Neuronal stem cell (in vitro differentiated cells): Measurements from ENCODE around the gene ZNHIT1.

Source experiments
- DNase-seq: peaks from one replicate; pipeline ENCODE4 v3.0.0-alpha.2; 2013; ENCODE audit warnings: low spot score
- H2AFZ ChIP-seq: one replicate; pipeline ENCODE4 v1.6.1; 2013; ENCODE audit warnings: mild to moderate bottlenecking, low read length, inconsistent platforms
- H2AK5ac ChIP-seq: 2 replicates; pipeline ENCODE4 v1.6.1; 2013; ENCODE audit warnings: low read depth, mild to moderate bottlenecking, inconsistent platforms, low read length, moderate library complexity, mixed read lengths
- H2BK120ac ChIP-seq: 2 replicates; pipeline ENCODE4 v1.6.1; 2013; ENCODE audit warnings: low read depth, mild to moderate bottlenecking, inconsistent platforms, low read length, moderate library complexity, mixed read lengths
- H2BK12ac ChIP-seq: one replicate; pipeline ENCODE4 v1.6.1; 2013; ENCODE audit warnings: low read length, inconsistent platforms
- H2BK15ac ChIP-seq: 2 replicates; pipeline ENCODE4 v1.6.1; 2013; ENCODE audit warnings: mild to moderate bottlenecking, low read length, inconsistent platforms, mixed read lengths
- H2BK5ac ChIP-seq: one replicate; pipeline ENCODE4 v1.6.1; 2013; ENCODE audit warnings: inconsistent platforms, mild to moderate bottlenecking, low read length, moderate library complexity
- H3K14ac ChIP-seq: one replicate; pipeline ENCODE4 v1.6.1; 2013; ENCODE audit warnings: low read length, inconsistent platforms
- H3K18ac ChIP-seq: 2 replicates; pipeline ENCODE4 v1.6.1; 2013; ENCODE audit warnings: low read length, inconsistent platforms
- H3K23ac ChIP-seq: 2 replicates; pipeline ENCODE4 v1.6.1; 2013; ENCODE audit warnings: low read depth, mild to moderate bottlenecking, mixed read lengths, low read length, inconsistent platforms; ENCODE audit not compliant: poor library complexity
- H3K27ac ChIP-seq: replicated peaks from 3 replicates; pipeline ENCODE4 v1.5.1; 2013; ENCODE audit warnings: low read length, inconsistent platforms
- H3K27me3 ChIP-seq, 3 experiments: 2 replicates each; pipeline ENCODE4 v1.6.1; 2013; ENCODE audit warnings: low read length in 3 of 3, mild to moderate bottlenecking in 2 of 3, inconsistent platforms in 1 of 3, low read depth in 1 of 3, mixed read lengths in 1 of 3, moderate library complexity in 1 of 3; ENCODE audit not compliant: control insufficient read depth in 3 of 3, insufficient read depth in 3 of 3
- H3K36me3 ChIP-seq, 2 donors: replicated peaks in 1 of 2; 2 replicates each; pipeline ENCODE4 v1.6.1; 2013; ENCODE audit warnings: low read length in 2 of 2; ENCODE audit not compliant: control insufficient read depth in 2 of 2, insufficient read depth in 2 of 2
- H3K4ac ChIP-seq: 2 replicates; pipeline ENCODE4 v1.6.1; 2013; ENCODE audit warnings: inconsistent platforms, mild to moderate bottlenecking, low read length, moderate library complexity
- H3K4me1 ChIP-seq, 2 donors: 1 replicate in 1 of 2; 2 replicates in 1 of 2; pipeline ENCODE4 v1.6.1; 2013; ENCODE audit warnings: low read length in 2 of 2, low read depth in 1 of 2; ENCODE audit not compliant: control insufficient read depth in 2 of 2, insufficient read depth in 1 of 2
- H3K4me2 ChIP-seq: one replicate; pipeline ENCODE4 v1.6.1; 2013; ENCODE audit warnings: mild to moderate bottlenecking, low read length, inconsistent platforms; ENCODE audit not compliant: insufficient read depth, poor library complexity, severe bottlenecking
- H3K4me3 ChIP-seq, 2 donors: 2 replicates each; pipeline ENCODE4 v1.5.1; 2013; ENCODE audit warnings: low read length in 2 of 2, mild to moderate bottlenecking in 2 of 2, inconsistent platforms in 1 of 2, moderate library complexity in 1 of 2
- H3K79me1 ChIP-seq: one replicate; pipeline ENCODE4 v1.6.1; 2013; ENCODE audit warnings: low read depth, mild to moderate bottlenecking, inconsistent platforms, low read length, moderate library complexity
- H3K9ac ChIP-seq: one replicate; pipeline ENCODE4 v1.6.1; 2013; ENCODE audit warnings: mild to moderate bottlenecking, low read depth, low read length, inconsistent platforms; ENCODE audit not compliant: poor library complexity
- H3K9me3 ChIP-seq, 2 donors: replicated peaks in 1 of 2; 2 replicates each; pipeline versions ENCODE3 to v1.6.1; 2013; ENCODE audit warnings: low read length in 2 of 2, mild to moderate bottlenecking in 2 of 2, inconsistent platforms in 1 of 2, low read depth in 1 of 2, mixed read lengths in 1 of 2, moderate library complexity in 1 of 2; ENCODE audit not compliant: control insufficient read depth in 2 of 2, insufficient read depth in 1 of 2
- H4K8ac ChIP-seq: one replicate; pipeline ENCODE4 v1.6.1; 2013; ENCODE audit warnings: low read depth, mild to moderate bottlenecking, inconsistent platforms, low read length, moderate library complexity
- H4K91ac ChIP-seq: one replicate; pipeline ENCODE4 v1.6.1; 2013; ENCODE audit warnings: low read length, low read depth, mild to moderate bottlenecking, inconsistent platforms; ENCODE audit not compliant: poor library complexity
- WGBS, 2 donors: extraction: QIAGEN DNeasy Blood & Tissue Kit; methylation state at CpG; one replicate each; pipeline ENCODE4 v1.1.7; 2013; ENCODE audit warnings: missing lambda C conversion rate in 2 of 2, mixed read lengths in 1 of 2; ENCODE audit not compliant: insufficient read length in 2 of 2, insufficient replicate concordance in 1 of 2; ENCODE audit errors: extremely low coverage in 2 of 2; 5-methylcytosine and 5-hydroxymethylcytosine counted together

Gene ZNHIT1

GRCh38 chr7:101205901-101206664, 11.9 kb upstream of the ZNHIT1 start:
- Histone ChIP-seq H2AFZ (no peak overlapping the region), H3K23ac (no peak overlapping the region)
- no CpG with 5 or more reads among the region's 32 CpGs for WGBS, 2 donors

DNA sequence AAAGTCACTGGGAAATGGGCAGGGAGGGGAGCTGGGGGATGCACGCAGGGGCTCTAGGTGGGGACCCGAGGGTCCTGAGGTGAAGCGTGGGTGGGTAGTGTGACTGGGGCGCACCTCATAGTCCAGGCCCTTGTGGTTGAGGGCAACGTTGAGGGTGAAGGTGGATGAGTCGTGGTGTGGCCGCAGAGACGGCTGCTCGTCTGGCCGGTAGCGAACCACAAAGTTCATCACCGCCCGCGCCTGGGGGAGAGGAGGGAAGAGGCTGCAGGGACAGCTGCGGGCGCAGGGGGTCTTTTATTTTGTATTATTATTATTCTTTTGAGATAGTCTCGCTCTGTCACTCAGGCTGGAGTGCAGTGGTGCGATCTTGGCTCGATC, 11.3 kb upstream of the ZNHIT1 start:
- H3K4me2 ChIP-seq: no peak overlapping the region
- H3K4me3 ChIP-seq: no peak overlapping the region
- no peak overlapping the region for H3K27ac ChIP-seq
- WGBS, 2 donors: no CpG with 5 or more reads among the region's 19 CpGs
- H4K91ac ChIP-seq: no peak overlapping the region
- H2BK12ac ChIP-seq: no peak overlapping the region
- H2BK15ac ChIP-seq: no peak overlapping the region
- H2AFZ ChIP-seq: no peak overlapping the region
- no peaks in the 10 kb centered on the region for H3K9me3 ChIP-seq
- no peak for DNase-seq
- peaks cover 14 to 29% of the 10 kb centered on the region in 2 donors for H3K36me3 ChIP-seq
- no peak overlapping the region for H3K18ac ChIP-seq
- no peaks in the 10 kb centered on the region for H3K79me1 ChIP-seq
- H3K9ac ChIP-seq: no peak overlapping the region
- H4K8ac ChIP-seq: no peak overlapping the region
- no peak overlapping the region for H3K23ac ChIP-seq
- peaks cover 2 to 3% of the 10 kb centered on the region in 2 donors for H3K4me1 ChIP-seq
- H3K14ac ChIP-seq: no peak overlapping the region
- peak overlapping the region; percentile 53 for H2BK5ac ChIP-seq
- no peak overlapping the region for H3K4ac ChIP-seq
- no peak overlapping the region for H2BK120ac ChIP-seq
- H3K27me3 ChIP-seq: peaks cover 8 to 22% (median 19%) of the 10 kb centered on the region in 3 experiments
- no peak overlapping the region for H2AK5ac ChIP-seq

More at GRCh38 chr7:101205901-101206664, 11.9 kb upstream of the ZNHIT1 start:
- H2BK12ac ChIP-seq: no peak overlapping the region
- no peak overlapping the region for H2AK5ac ChIP-seq
- peaks cover 9 to 27% (median 21%) of the 10 kb centered on the region in 3 experiments for H3K27me3 ChIP-seq
- peak overlapping the region; percentile 53 for H2BK5ac ChIP-seq
- no peak for DNase-seq
- H3K9ac ChIP-seq: no peak overlapping the region
- H2BK15ac ChIP-seq: no peak overlapping the region
- H3K9me3 ChIP-seq: no peaks in the 10 kb centered on the region
- H3K14ac ChIP-seq: no peak overlapping the region
- H2BK120ac ChIP-seq: no peak overlapping the region
- H3K36me3 ChIP-seq: peaks cover 13 to 23% of the 10 kb centered on the region in 2 donors
- H3K27ac ChIP-seq: no peak overlapping the region
- H3K18ac ChIP-seq: no peak overlapping the region
- H3K4me1 ChIP-seq: peaks cover 3 to 6% of the 10 kb centered on the region in 2 donors
- H4K91ac ChIP-seq: no peak overlapping the region
- no peak overlapping the region for H3K4ac ChIP-seq
- no peaks in the 10 kb centered on the region for H3K79me1 ChIP-seq
- H3K4me3 ChIP-seq: no peak overlapping the region
- H4K8ac ChIP-seq: no peak overlapping the region
- no peak overlapping the region for H3K4me2 ChIP-seq

DNA sequence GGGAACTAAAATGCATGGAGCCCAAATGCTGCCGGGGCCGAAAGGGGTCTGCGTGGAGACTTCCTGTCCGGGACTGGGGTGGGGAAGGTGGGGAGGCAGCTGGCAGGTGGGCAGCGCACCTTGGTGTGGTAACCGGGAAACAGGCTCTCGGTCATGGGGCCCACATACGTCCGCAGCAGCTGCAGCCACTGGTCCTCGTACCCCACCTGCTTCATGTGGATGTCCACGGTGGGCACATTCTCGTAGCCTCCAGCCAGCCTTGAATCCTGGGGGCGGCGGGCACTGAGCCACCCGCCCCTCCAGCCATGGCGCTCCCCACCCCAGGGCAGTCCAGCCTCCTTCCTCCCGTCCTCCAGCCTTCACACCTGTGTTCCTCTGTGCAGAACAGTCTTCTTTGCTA, 10.5 kb upstream of the ZNHIT1 start:
- Histone ChIP-seq H3K23ac (no peak overlapping the region), H2BK5ac (no peak overlapping the region), H2AFZ (no peak overlapping the region), H2BK120ac (no peak overlapping the region), H3K9ac (no peak overlapping the region), H3K27ac (no peak overlapping the region), H2BK15ac (no peak overlapping the region), H3K14ac (no peak overlapping the region), H2BK12ac (no peak overlapping the region), H3K36me3 (peaks cover 19 to 37% of the 10 kb centered on the region in 2 donors), H2AK5ac (no peak overlapping the region), H3K4me2 (no peak overlapping the region), H3K4ac (no peak overlapping the region), H3K4me3 (no peak overlapping the region), H3K79me1 (no peaks in the 10 kb centered on the region), H3K27me3 (peaks cover 0 to 14% (median 10%) of the 10 kb centered on the region in 3 experiments), H4K91ac (no peak overlapping the region), H3K18ac (no peak overlapping the region), H3K4me1 (no peaks in the 10 kb centered on the region), H3K9me3 (no peaks in the 10 kb centered on the region), H4K8ac (no peak overlapping the region)
- no CpG with 5 or more reads among the region's 17 CpGs for WGBS, 2 donors
- no peak for DNase-seq

DNA sequence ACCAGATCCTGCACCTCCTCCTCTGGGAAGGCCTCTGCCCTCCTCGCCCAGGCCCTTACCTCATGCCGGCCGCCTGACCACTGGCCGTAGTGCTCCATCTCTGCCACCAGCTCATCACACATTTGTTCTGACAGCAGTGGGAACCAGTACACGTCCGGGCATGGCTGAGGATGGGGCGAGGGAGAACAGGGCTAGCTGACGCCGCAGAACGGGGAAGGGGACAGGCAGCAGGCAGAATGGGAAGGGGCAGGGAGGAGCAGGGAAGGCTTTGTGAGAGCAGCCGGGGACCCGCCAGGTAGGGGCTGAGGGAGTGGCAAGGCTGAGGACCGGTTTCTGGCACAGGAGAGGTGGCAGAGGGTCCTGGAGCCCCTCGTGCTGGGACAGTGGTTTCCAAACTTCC, 9.2 kb upstream of the ZNHIT1 start:
- H3K23ac ChIP-seq: no peak overlapping the region
- no peak overlapping the region for H3K14ac ChIP-seq
- no peak overlapping the region for H2BK120ac ChIP-seq
- peaks cover 0 to under 1% (median 0%) of the 10 kb centered on the region in 3 experiments for H3K27me3 ChIP-seq
- no peak overlapping the region for H3K4ac ChIP-seq
- no peak overlapping the region for H4K8ac ChIP-seq
- H2BK5ac ChIP-seq: no peak overlapping the region
- H2BK12ac ChIP-seq: no peak overlapping the region
- no CpG with 5 or more reads among the region's 14 CpGs for WGBS, 2 donors
- H3K4me2 ChIP-seq: no peak overlapping the region
- H3K79me1 ChIP-seq: no peaks in the 10 kb centered on the region
- H3K9ac ChIP-seq: no peak overlapping the region
- H4K91ac ChIP-seq: no peak overlapping the region
- H3K18ac ChIP-seq: peak overlapping the region; percentile 38
- no peak overlapping the region for H2AFZ ChIP-seq
- no peaks in the 10 kb centered on the region for H3K9me3 ChIP-seq
- no peaks in the 10 kb centered on the region for H3K4me1 ChIP-seq
- H2AK5ac ChIP-seq: no peak overlapping the region
- H2BK15ac ChIP-seq: no peak overlapping the region
- no peak overlapping the region for H3K27ac ChIP-seq
- H3K4me3 ChIP-seq: peak overlapping the region in 1 of 2 donors; percentile 70
- DNase-seq: no peak
- H3K36me3 ChIP-seq: peaks cover 20 to 42% of the 10 kb centered on the region in 2 donors
